Measurements from ENCODE around the gene CNOT6.

DNA sequence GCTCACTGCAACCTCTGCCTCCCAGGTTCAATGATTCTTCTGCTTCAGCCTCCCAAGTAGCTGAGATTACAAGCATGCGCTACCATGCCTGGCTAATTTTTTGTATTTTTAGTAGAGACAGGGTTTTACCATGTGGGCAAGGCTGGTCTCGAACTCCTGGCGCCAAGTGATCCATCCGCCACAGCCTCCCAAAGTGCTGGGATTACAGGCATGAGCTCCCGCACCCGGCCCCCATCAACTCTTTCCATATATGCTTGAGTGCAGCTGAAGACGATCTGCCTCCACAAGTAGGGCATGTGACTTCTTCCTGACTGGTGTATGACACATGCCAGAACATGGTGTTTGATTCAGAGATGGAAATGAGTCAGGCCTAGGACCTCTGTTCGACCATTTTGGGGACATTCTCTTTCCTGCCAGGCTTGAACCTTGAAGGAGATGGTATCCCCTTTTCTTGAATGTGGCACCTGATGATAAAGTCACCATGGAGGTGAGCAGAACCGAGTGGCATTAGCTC, 7.5 kb upstream of the CNOT6 start:
- TF ChIP-seq, protein P1, sequence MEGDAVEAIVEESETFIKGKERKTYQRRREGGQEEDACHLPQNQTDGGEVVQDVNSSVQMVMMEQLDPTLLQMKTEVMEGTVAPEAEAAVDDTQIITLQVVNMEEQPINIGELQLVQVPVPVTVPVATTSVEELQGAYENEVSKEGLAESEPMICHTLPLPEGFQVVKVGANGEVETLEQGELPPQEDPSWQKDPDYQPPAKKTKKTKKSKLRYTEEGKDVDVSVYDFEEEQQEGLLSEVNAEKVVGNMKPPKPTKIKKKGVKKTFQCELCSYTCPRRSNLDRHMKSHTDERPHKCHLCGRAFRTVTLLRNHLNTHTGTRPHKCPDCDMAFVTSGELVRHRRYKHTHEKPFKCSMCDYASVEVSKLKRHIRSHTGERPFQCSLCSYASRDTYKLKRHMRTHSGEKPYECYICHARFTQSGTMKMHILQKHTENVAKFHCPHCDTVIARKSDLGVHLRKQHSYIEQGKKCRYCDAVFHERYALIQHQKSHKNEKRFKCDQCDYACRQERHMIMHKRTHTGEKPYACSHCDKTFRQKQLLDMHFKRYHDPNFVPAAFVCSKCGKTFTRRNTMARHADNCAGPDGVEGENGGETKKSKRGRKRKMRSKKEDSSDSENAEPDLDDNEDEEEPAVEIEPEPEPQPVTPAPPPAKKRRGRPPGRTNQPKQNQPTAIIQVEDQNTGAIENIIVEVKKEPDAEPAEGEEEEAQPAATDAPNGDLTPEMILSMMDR (IDR thresholded peaks at IDR 0.05) = no peak
- no peak for TF ChIP-seq POLR2A (IDR thresholded peaks at IDR 0.05)

Measured in thyroid gland (tissue), 4 donors.